Measurements from ENCODE around the gene TMC7. TPM values are rescaled to one million over a fixed set of nuclear protein-coding genes. Genes with fewer than 3 reads are reported as not detected.

Gene TMC7
- total and polyA plus RNA-seq, 2 of the 13 experiments (the other 11 are each of a cell fraction or from before 2014, with no cell fraction given), result 1.2 to 5.1 TPM

DNA sequence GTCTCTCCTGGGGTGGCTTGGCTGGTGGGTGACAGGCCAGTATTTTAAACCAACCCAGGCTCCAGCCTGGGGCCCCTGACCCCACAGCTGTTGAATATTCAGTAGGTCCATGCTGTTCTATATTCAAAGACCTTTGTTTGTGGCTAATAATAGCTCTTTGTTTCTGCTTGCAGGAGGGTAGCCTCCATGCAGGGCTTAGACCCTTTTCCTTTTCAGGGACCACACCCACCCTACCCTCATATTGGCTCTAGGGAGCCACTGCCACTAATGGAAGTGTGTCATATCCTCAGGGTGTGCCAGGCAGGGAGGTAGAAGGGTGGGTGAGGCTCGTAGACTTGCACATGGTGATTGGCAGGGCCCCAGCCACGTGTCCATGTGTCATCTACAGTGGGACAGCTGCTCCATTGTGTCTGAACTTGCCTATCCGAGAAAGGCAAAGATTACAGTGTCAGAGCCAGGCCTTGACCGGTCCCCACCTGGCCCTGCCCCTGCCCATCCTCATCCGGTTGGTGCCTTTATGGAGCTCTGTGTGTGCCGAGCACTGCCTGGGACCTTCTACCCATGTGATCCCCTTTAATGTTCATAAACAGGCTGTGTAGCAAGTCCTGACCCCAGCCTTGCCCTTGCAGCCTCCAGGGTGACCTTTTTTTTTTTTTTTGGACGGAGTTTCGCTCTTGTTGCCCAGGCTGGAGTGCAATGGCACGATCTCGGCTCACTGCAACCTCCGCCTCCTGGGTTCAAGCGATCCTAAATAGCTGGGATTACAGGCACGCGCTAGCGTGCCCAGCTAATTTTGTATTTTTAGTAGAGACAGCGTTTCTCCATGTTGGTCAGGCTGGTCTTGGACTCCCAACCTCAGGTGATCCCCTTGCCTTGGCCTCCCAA, 22.1 kb downstream of the TMC7 start (continued):
- TF ChIP-seq, protein P1, sequence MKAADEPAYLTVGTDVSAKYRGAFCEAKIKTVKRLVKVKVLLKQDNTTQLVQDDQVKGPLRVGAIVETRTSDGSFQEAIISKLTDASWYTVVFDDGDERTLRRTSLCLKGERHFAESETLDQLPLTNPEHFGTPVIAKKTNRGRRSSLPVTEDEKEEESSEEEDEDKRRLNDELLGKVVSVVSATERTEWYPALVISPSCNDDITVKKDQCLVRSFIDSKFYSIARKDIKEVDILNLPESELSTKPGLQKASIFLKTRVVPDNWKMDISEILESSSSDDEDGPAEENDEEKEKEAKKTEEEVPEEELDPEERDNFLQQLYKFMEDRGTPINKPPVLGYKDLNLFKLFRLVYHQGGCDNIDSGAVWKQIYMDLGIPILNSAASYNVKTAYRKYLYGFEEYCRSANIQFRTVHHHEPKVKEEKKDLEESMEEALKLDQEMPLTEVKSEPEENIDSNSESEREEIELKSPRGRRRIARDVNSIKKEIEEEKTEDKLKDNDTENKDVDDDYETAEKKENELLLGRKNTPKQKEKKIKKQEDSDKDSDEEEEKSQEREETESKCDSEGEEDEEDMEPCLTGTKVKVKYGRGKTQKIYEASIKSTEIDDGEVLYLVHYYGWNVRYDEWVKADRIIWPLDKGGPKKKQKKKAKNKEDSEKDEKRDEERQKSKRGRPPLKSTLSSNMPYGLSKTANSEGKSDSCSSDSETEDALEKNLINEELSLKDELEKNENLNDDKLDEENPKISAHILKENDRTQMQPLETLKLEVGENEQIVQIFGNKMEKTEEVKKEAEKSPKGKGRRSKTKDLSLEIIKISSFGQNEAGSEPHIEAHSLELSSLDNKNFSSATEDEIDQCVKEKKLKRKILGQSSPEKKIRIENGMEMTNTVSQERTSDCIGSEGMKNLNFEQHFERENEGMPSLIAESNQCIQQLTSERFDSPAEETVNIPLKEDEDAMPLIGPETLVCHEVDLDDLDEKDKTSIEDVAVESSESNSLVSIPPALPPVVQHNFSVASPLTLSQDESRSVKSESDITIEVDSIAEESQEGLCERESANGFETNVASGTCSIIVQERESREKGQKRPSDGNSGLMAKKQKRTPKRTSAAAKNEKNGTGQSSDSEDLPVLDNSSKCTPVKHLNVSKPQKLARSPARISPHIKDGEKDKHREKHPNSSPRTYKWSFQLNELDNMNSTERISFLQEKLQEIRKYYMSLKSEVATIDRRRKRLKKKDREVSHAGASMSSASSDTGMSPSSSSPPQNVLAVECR (CRISPR knock-in tag; IDR thresholded peaks at IDR 0.05; ENCODE audit: borderline replicate concordance), result peak; percentile 96
- peak; percentile 89 for TF ChIP-seq MXD1 (CRISPR knock-in tag; IDR thresholded peaks at IDR 0.05)

DNA sequence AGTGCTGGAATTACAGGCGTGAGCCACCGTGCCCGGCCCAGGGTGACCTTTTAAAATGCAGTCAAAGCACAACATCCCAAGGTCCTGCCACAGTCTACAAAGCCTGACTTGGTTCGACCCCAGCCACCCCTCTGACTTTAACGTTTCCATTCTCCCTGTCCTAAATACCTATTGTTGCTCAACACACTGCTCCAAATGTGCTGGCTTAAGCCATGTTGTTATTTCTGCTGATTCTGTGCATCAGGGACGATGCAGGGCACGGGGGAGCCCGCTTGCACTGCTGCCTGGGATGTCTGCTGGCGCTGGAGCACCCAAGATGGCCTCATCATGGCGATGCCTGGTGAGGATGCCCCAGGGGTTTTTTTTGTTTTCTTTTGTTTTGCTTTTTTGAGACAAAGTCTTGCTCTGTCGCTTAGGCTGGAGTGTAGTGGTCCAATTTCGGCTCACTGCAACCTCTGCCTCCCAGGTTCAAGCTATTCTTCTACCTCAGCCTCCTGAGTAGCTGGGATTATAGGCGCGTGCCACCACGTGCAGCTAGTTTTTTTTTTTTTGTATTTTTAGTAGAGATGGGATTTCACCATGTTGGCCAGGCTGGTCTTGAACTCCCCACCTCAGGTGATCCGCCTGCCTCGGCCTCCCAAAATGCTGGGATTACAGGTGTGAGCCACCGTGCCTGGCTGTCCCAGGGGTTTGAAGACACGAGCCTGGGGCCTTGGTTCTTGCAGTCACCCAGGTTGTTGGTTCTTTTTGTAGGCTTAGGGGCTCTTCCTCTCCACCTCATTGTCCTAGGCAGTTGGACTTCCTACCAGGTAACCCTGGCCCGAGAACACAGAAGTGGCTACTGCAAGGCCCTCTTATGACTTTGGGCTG, 22.9 kb downstream of the TMC7 start:
- Histone ChIP-seq H2AFZ (ENCODE audit: low read length) (no peak overlapping the region), H3K9me3 (ENCODE audit: low read length) (peaks cover 8% of the 10 kb centered on the region; the same call in 1 of the 2 replicates), H3K4me2 (ENCODE audit: low read depth, low read length) (peak overlapping the region; percentile 60), H3K9ac (ENCODE audit: insufficient read depth, low read depth, low read length) (peak overlapping the region; percentile 25), H3K27me3 (ENCODE audit: control insufficient read depth in 1 of 2, insufficient read depth in 2 of 2, low read length in 2 of 2) (no peaks in the 10 kb centered on the region), H3K4me1 (ENCODE audit: insufficient read depth, low read length) (peaks cover 73% of the 10 kb centered on the region), H3K79me2 (ENCODE audit: insufficient read depth, low read length) (no peaks in the 10 kb centered on the region), H3K27ac (ENCODE audit: extremely low read length, insufficient read depth, low read length) (peak overlapping the region; percentile 52), H3K36me3 (replicated peaks in 1 of 2; ENCODE audit: control insufficient read depth in 1 of 2, insufficient read depth in 2 of 2, low read length in 2 of 2) (peaks cover 0 to 8% of the 10 kb centered on the region in 2 experiments; a peak in 3 of 5 replicates), H3K4me3 (replicated peaks in 1 of 3; ENCODE audit: insufficient read depth in 1 of 3, low read depth in 2 of 3, low read length in 3 of 3) (0 out of 6 replicates have a peak overlapping the region, but pooled peaks of 1 of the 3 experiments have one; percentile 35), H4K20me1 (ENCODE audit: insufficient read depth, low read length) (no peaks in the 10 kb centered on the region)
- intact Hi-C loops (cut with micrococcal nuclease; ENCODE audit: unreplicated experiment) (no loop called here), in situ Hi-C loops (cut with HindIII; ENCODE audit: extremely low pct_ligation_motif_present, low pct_unique_long_range_greater_than_20kb) (no loop called here)
- DNase-seq (ENCODE audit: low spot score), result peak; percentile 57
- no TSS peak for BruUV-seq (replicated peaks)
- peak; percentile 7 for ATAC-seq
- 75% methylated on average over 20 of the region's 20 CpGs for WGBS (ENCODE audit: low lambda C conversion rate)
- no peak for FAIRE-seq
- ChIA-PET CTCF (ENCODE audit: low intra/inter-chr PET ratio, low total read pairs) (interaction anchor here (1.4 kb wide), 1 partner anchor 23 kb away, joined by 7 read pairs; the partner anchor contains the start of gene TMC7), POLR2A (interaction anchor here (0.7 to 2.6 kb wide), 10 partner anchors 8 to 1608 kb away, joined by 3 to 14 read pairs (median 6); partner anchors contain the start of genes ARL6IP1, COQ7, RPS15A and TMC7)
- TF ChIP-seq THYN1 (CRISPR knock-in tag; IDR thresholded peaks at IDR 0.05; ENCODE audit: borderline replicate concordance, low read depth) (no peak), ZNF17 (CRISPR knock-in tag; IDR thresholded peaks at IDR 0.05) (no peak), ZNF350 (CRISPR knock-in tag; IDR thresholded peaks at IDR 0.05; ENCODE audit: borderline replicate concordance, low read depth) (no peak), KDM2A (CRISPR knock-in tag; IDR thresholded peaks at IDR 0.05; ENCODE audit: borderline replicate concordance, low read depth) (no peak), CEBPB (IDR thresholded peaks at IDR 0.05; ENCODE audit: borderline replicate concordance, low read depth, low read length) (peak; percentile 82), ZZZ3 (CRISPR knock-in tag; IDR thresholded peaks at IDR 0.05; ENCODE audit: borderline replicate concordance) (no peak), NONO (IDR thresholded peaks at IDR 0.05) (no peak), NONO (CRISPR knock-in tag; conservative IDR thresholded peaks at IDR 0.05) (peak; percentile 4; the same call in 1 of the 2 replicates), ELF1 (CRISPR knock-in tag; IDR thresholded peaks at IDR 0.05) (no peak), ZFP36 (IDR thresholded peaks at IDR 0.05; ENCODE audit: borderline replicate concordance, low read depth, low read length, partially characterized antibody) (no peak), FLYWCH1 (CRISPR knock-in tag; IDR thresholded peaks at IDR 0.05) (no peak)
